Keratinocyte (primary cell): Measurements from ENCODE around the gene RNU6-7. TPM values are rescaled to one million over a fixed set of nuclear protein-coding genes. Genes with fewer than 3 reads are reported as not detected.

Experiments used
- DNase-seq: peaks from one replicate; pipeline ENCODE4 v3.0.0-alpha.2; 2011; ENCODE audit warnings: low read depth, missing footprints, low spot score
- FAIRE-seq: peaks from 2 replicates; lab custom pipeline; 2011; peaks lifted over from hg19 to GRCh38; lab: Jason Lieb, UNC
- H2AFZ ChIP-seq: 2 replicates; pipeline ENCODE4 v1.6.0; 2012; ENCODE audit warnings: low read length, control low read depth, inconsistent platforms; ENCODE audit not compliant: control insufficient read depth
- H3K27ac ChIP-seq: 2 replicates; pipeline ENCODE4 v1.5.1; 2011; ENCODE audit warnings: low read length; ENCODE audit not compliant: control insufficient read depth, insufficient read depth
- H3K27me3 ChIP-seq: 3 replicates; pipeline ENCODE4 v1.6.0; 2011; ENCODE audit warnings: low read length; ENCODE audit not compliant: control insufficient read depth, insufficient read depth; ENCODE audit errors: extremely low read depth
- H3K36me3 ChIP-seq, 2 experiments: 2 replicates in 1 of 2; 3 replicates in 1 of 2; pipeline ENCODE4 v1.5.1; 2011; ENCODE audit warnings: low read length in 2 of 2, mild to moderate bottlenecking in 1 of 2; ENCODE audit not compliant: control insufficient read depth in 2 of 2, insufficient read depth in 2 of 2; ENCODE audit errors: extremely low read depth in 1 of 2
- H3K4me1 ChIP-seq: 3 replicates; pipeline ENCODE4 v1.5.1; 2011; ENCODE audit warnings: low read length; ENCODE audit not compliant: control insufficient read depth, insufficient read depth; ENCODE audit errors: extremely low read depth
- H3K4me2 ChIP-seq: 3 replicates; pipeline ENCODE4 v1.6.0; 2011; ENCODE audit warnings: low read depth, low read length; ENCODE audit not compliant: control insufficient read depth, insufficient read depth; ENCODE audit errors: extremely low read depth
- H3K4me3 ChIP-seq, 3 experiments: fragments of 200-600 bp in 1 of 3; sonication (generic) in 1 of 3; 2 replicates in 2 of 3; 3 replicates in 1 of 3; pipeline ENCODE4 v1.5.1; 2011 to 2016; ENCODE audit warnings: low read length in 3 of 3, mild to moderate bottlenecking in 3 of 3, control low read depth in 2 of 3, inconsistent platforms in 1 of 3, low read depth in 1 of 3, mixed read lengths in 1 of 3, mixed run types in 1 of 3, moderate library complexity in 1 of 3; ENCODE audit not compliant: control insufficient read depth in 2 of 3, insufficient read depth in 2 of 3; ENCODE audit errors: extremely low read depth in 1 of 3
- H3K79me2 ChIP-seq: 2 replicates; pipeline ENCODE4 v1.6.0; 2012; ENCODE audit warnings: low read length; ENCODE audit not compliant: control insufficient read depth, insufficient read depth
- H3K9ac ChIP-seq: 3 replicates; pipeline ENCODE4 v1.6.0; 2011; ENCODE audit warnings: low read length; ENCODE audit not compliant: control insufficient read depth, insufficient read depth; ENCODE audit errors: extremely low read depth
- H3K9me1 ChIP-seq: 3 replicates; pipeline ENCODE4 v1.6.0; 2011; ENCODE audit warnings: low read length; ENCODE audit not compliant: control insufficient read depth, insufficient read depth; ENCODE audit errors: extremely low read depth
- H3K9me3 ChIP-seq: 2 replicates; pipeline ENCODE4 v1.5.1; 2012; ENCODE audit warnings: low read depth, low read length; ENCODE audit not compliant: control insufficient read depth
- H4K20me1 ChIP-seq: 3 replicates; pipeline ENCODE4 v1.6.0; 2011; ENCODE audit warnings: low read length; ENCODE audit not compliant: control insufficient read depth, insufficient read depth; ENCODE audit errors: extremely low read depth
- CTCF ChIP-seq, 3 experiments: IDR thresholded peaks in 1 of 3; conservative IDR thresholded peaks in 1 of 3; optimal IDR thresholded peaks in 1 of 3; 2 replicates in 2 of 3; 3 replicates in 1 of 3; pipeline versions ENCODE3 to v1.5.1; 2011; ENCODE audit warnings: low read length in 3 of 3, mild to moderate bottlenecking in 3 of 3, moderate library complexity in 2 of 3, control low read depth in 1 of 3, inconsistent platforms in 1 of 3; ENCODE audit not compliant: insufficient read depth in 2 of 3; ENCODE audit errors: extremely low read depth in 1 of 3
- EZH2 ChIP-seq: IDR thresholded peaks from one replicate; pipeline ENCODE4 v1.6.1; 2012; ENCODE audit warnings: inconsistent platforms, mild to moderate bottlenecking, low read length, moderate library complexity
- dilution Hi-C: fragments of 300-500 bp; cut with MboI; formaldehyde crosslinking; loops from one replicate; pipeline ENCODE4 v1.7.0; 2020; ENCODE audit warnings: low sequenced_read_pairs; ENCODE audit not compliant: extremely low pct_ligation_motif_present
- polyA plus RNA-seq, 5 experiments: library from polyadenylated mRNA; depleted of rRNA in 3 of 5; stranded (reverse) in 3 of 5; stranded (forward) in 1 of 5; unstranded in 1 of 5; fragments of >200 nt; gene quantifications; 1 replicate in 1 of 5; 2 replicates in 3 of 5; 3 replicates in 1 of 5; pipeline versions ENCODE4 v1.2.1 to v1.2.3, GENCODE V29; 2011 to 2012; ENCODE audit warnings: missing spikeins in 2 of 5, low read depth in 1 of 5, low replicate concordance in 1 of 5

Gene RNU6-7
- polyA plus RNA-seq, 1 donor (not counting 4 experiments of a cell fraction or from before 2014, with no cell fraction given): not detected

- DNase-seq: no peak
- Histone ChIP-seq H3K9me3 (no peaks in the 10 kb centered on the region), H3K9me1 (no peaks in the 10 kb centered on the region), H2AFZ (no peak overlapping the region), H3K9ac (no peak overlapping the region), H3K36me3 (no peaks in the 10 kb centered on the region), H3K4me3 (no peak overlapping the region), H3K4me1 (no peaks in the 10 kb centered on the region), H3K27ac (no peak overlapping the region), H4K20me1 (no peaks in the 10 kb centered on the region), H3K4me2 (no peak overlapping the region), H3K27me3 (no peaks in the 10 kb centered on the region), H3K79me2 (no peaks in the 10 kb centered on the region)
- no peak for TF ChIP-seq EZH2
- TF ChIP-seq CTCF (optimal IDR thresholded peaks at IDR 0.05 in 1 of 3, IDR thresholded peaks at IDR 0.05 in 1 of 3, conservative IDR thresholded peaks at IDR 0.05 in 1 of 3; ENCODE audit: extremely low read depth in 1 of 3, insufficient read depth in 2 of 3, low read length in 3 of 3): no peak
- dilution Hi-C loops: no loop called here
- FAIRE-seq: no peak
Measured at GRCh38 chr14:32190673-32191072, 11.2 kb upstream of the RNU6-7 start.

GRCh38 chr14:32192712-32193373 lies 9.0 kb upstream of the RNU6-7 start:
- H3K4me1 ChIP-seq: no peaks in the 10 kb centered on the region
- H3K9me3 ChIP-seq: no peaks in the 10 kb centered on the region
- no peak overlapping the region for H3K4me3 ChIP-seq
- H3K9ac ChIP-seq: no peak overlapping the region
- H3K9me1 ChIP-seq: no peaks in the 10 kb centered on the region
- no peaks in the 10 kb centered on the region for H3K27me3 ChIP-seq
- dilution Hi-C loops: no loop called here
- H3K4me2 ChIP-seq: no peak overlapping the region
- no peak for TF ChIP-seq EZH2
- peak in 2 of 3 experiments; percentile 4 to 8 for TF ChIP-seq CTCF (optimal IDR thresholded peaks at IDR 0.05 in 1 of 3, IDR thresholded peaks at IDR 0.05 in 1 of 3, conservative IDR thresholded peaks at IDR 0.05 in 1 of 3; ENCODE audit: extremely low read depth in 1 of 3, insufficient read depth in 2 of 3, low read length in 3 of 3)
- no peaks in the 10 kb centered on the region for H3K79me2 ChIP-seq
- no peak overlapping the region for H3K27ac ChIP-seq
- no peak for FAIRE-seq
- no peaks in the 10 kb centered on the region for H3K36me3 ChIP-seq
- no peak overlapping the region for H2AFZ ChIP-seq
- no peaks in the 10 kb centered on the region for H4K20me1 ChIP-seq
- DNase-seq: no peak
